C4-2B (cell line): ENCODE data around the gene SLC23A2.

Experiments
- ZFX ChIP-seq: fragments of 450-650 bp; IDR thresholded peaks from 2 replicates; pipeline ENCODE4 v1.6.1; 2017
- TF ChIP-seq, protein P1 (sequence below): fragments of 450-650 bp; conservative IDR thresholded peaks from 2 replicates; pipeline ENCODE4 v1.5.1; 2017; ENCODE audit warnings: mild to moderate bottlenecking

GRCh38 chr20:4949833-4950178, 51.5 kb downstream of the SLC23A2 start:
- TF ChIP-seq, protein P1, sequence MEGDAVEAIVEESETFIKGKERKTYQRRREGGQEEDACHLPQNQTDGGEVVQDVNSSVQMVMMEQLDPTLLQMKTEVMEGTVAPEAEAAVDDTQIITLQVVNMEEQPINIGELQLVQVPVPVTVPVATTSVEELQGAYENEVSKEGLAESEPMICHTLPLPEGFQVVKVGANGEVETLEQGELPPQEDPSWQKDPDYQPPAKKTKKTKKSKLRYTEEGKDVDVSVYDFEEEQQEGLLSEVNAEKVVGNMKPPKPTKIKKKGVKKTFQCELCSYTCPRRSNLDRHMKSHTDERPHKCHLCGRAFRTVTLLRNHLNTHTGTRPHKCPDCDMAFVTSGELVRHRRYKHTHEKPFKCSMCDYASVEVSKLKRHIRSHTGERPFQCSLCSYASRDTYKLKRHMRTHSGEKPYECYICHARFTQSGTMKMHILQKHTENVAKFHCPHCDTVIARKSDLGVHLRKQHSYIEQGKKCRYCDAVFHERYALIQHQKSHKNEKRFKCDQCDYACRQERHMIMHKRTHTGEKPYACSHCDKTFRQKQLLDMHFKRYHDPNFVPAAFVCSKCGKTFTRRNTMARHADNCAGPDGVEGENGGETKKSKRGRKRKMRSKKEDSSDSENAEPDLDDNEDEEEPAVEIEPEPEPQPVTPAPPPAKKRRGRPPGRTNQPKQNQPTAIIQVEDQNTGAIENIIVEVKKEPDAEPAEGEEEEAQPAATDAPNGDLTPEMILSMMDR = peak; percentile 83
- no peak for TF ChIP-seq ZFX
